Ascending aorta (tissue), 2 donors: ENCODE results near the gene TEKT2. TPM values are rescaled to one million over a fixed set of nuclear protein-coding genes. Genes with fewer than 3 reads are reported as not detected.

Experiments
- DNase-seq, 2 donors: peaks; one replicate each; pipeline ENCODE4 v3.0.0-alpha.2; 2019; ENCODE audit warnings: low spot score in 2 of 2
- H3K27ac ChIP-seq, 2 donors: fragments of 200-600 bp; sonication (generic); one replicate each; pipeline ENCODE4 v1.5.1; 2016 to 2017; ENCODE audit warnings: mild to moderate bottlenecking in 1 of 2
- H3K27me3 ChIP-seq: fragments of 200-600 bp; sonication (generic); one replicate; pipeline ENCODE4 v1.5.1; 2017
- H3K36me3 ChIP-seq, 2 donors: fragments of 200-600 bp; sonication (generic); one replicate each; pipeline ENCODE4 v1.5.1; 2016
- H3K4me1 ChIP-seq, 2 donors: fragments of 200-600 bp; sonication (generic); one replicate each; pipeline ENCODE4 v1.5.1; 2016 to 2017; ENCODE audit warnings: mild to moderate bottlenecking in 1 of 2
- H3K4me3 ChIP-seq, 2 donors: fragments of 200-600 bp; sonication (generic); one replicate each; pipeline ENCODE4 v1.5.1; 2016 to 2017; ENCODE audit warnings: mild to moderate bottlenecking in 1 of 2
- H3K9me3 ChIP-seq, 2 donors: fragments of 200-600 bp; sonication (generic); one replicate each; pipeline ENCODE4 v1.5.1; 2016
- CTCF ChIP-seq, 3 experiments: fragments of 200-600 bp in 2 of 3; fragments of 450-650 bp in 1 of 3; sonication (generic) in 2 of 3; IDR thresholded peaks; one replicate each; pipeline ENCODE4 v1.5.1; 2016 to 2019; ENCODE audit warnings: antibody characterized with exemption in 3 of 3, mild to moderate bottlenecking in 1 of 3, moderate library complexity in 1 of 3
- intact Hi-C: fragments of 100-400 bp; cut with DNase I; formaldehyde crosslinking; loops from one replicate; pipeline ENCODE4 v1.15.1; 2023
- total RNA-seq: library from RNA; depleted of rRNA; stranded (reverse); fragments of >200 nt; gene quantifications from one replicate; pipeline ENCODE4 v1.1.0, GENCODE V29; 2016

TEKT2 gene
- total RNA-seq, 1 donor from 2014 or later, result not detected

DNA sequence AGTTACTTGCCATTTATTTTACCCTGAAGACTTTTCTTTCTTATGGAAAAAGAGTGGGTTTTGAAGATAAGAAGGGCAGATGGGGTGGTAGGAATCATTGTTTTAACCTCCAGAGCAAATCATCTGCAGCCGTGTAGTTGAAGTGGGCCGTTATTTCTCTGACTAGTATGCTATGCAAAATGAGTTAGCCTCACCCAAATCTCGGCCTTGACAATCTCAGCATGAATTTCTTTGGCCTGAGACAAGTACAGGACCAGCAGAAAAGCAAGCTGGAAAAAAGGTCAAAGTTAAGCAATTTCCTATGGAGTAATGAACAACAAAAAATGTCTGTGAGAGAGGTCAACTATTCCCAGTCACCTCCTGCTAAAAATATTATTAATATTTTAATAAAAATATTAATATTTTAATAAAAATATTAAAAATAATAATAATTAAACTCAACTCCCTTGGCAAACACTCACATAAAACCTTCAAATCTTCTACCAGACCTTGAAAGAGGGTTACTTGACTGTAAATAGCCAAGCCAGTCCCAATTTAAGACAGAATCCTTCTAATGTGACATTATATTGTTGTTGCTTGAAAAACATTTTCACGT is 6.8 kb upstream of the TEKT2 start:
- no peaks in the 10 kb centered on the region for H3K27me3 ChIP-seq
- H3K27ac ChIP-seq, result no peak overlapping the region
- no peaks in the 10 kb centered on the region for H3K4me1 ChIP-seq
- DNase-seq, result no peak
- no peaks in the 10 kb centered on the region for H3K36me3 ChIP-seq
- no peak overlapping the region for H3K4me3 ChIP-seq
- no peak for TF ChIP-seq CTCF (IDR thresholded peaks at IDR 0.05)
- no peaks in the 10 kb centered on the region for H3K9me3 ChIP-seq
- intact Hi-C loops, result no loop called here

- intact Hi-C loops, result loop anchor here (10.0 kb wide), 2 partner anchors 145 to 1615 kb away; partner anchors contain the start of genes AGO3 and CDCA8
- TF ChIP-seq CTCF (IDR thresholded peaks at IDR 0.05), result no peak
- DNase-seq, result no peak
- H3K4me3 ChIP-seq, result no peak overlapping the region
- no peaks in the 10 kb centered on the region for H3K36me3 ChIP-seq
- no peaks in the 10 kb centered on the region for H3K9me3 ChIP-seq
- no peaks in the 10 kb centered on the region for H3K27me3 ChIP-seq
- H3K27ac ChIP-seq, result no peak overlapping the region
- H3K4me1 ChIP-seq, result peaks cover 2 to 5% of the 10 kb centered on the region in 2 donors
These were observed 3.7 kb upstream of the TEKT2 start for GRCh38 chr1:36080236-36080635.

- no peak overlapping the region for H3K27ac ChIP-seq
- peaks cover 2 to 5% of the 10 kb centered on the region in 2 donors for H3K4me1 ChIP-seq
- TF ChIP-seq CTCF (IDR thresholded peaks at IDR 0.05), result no peak
These were observed 3.1 kb upstream of the TEKT2 start for GRCh38 chr1:36080801-36081200.

DNA sequence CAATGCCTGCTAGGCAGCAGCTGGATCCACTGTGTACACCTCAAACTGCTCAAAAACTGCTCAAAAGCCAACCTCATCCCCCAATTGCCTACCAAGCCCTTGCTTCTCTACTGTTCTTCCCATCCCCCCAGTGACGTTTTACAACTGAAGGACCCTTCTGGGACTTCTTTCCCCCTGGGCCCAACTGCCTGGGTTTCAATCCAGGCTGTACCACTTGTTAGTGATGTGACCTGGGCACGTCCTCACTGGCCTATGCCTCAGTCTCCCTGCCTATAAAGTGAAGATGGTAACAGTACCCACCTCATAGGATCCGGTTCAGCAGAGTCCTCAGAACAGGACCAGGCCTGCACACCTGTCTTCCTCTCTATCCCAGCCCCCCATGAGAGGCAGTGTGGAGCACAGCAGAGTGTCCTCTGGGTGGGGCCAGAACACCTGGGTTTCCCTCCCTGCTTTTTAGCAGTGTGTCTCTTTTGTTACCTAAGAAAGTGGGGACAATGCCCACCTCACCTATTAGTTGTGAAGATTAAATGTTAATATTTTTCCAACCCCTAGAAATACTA is 1.9 kb upstream of the TEKT2 start:
- Histone ChIP-seq H3K4me1 (peaks cover 2 to 5% of the 10 kb centered on the region in 2 donors), H3K27me3 (no peaks in the 10 kb centered on the region), H3K27ac (no peak overlapping the region), H3K36me3 (no peaks in the 10 kb centered on the region), H3K9me3 (no peaks in the 10 kb centered on the region), H3K4me3 (no peak overlapping the region)
- TF ChIP-seq CTCF (IDR thresholded peaks at IDR 0.05), result no peak
- intact Hi-C loops, result loop anchor here (10.0 kb wide), 2 partner anchors 147 to 1613 kb away; partner anchors contain the start of genes AGO3 and CDCA8
- no peak for DNase-seq

More at GRCh38 chr1:36080801-36081200, 3.1 kb upstream of the TEKT2 start:
- intact Hi-C loops, result loop anchor here (10.0 kb wide), 2 partner anchors 146 to 1614 kb away; partner anchors contain the start of genes AGO3 and CDCA8
- Histone ChIP-seq H3K27me3 (no peaks in the 10 kb centered on the region), H3K36me3 (no peaks in the 10 kb centered on the region), H3K9me3 (no peaks in the 10 kb centered on the region), H3K4me3 (no peak overlapping the region)
- DNase-seq, result no peak

DNA sequence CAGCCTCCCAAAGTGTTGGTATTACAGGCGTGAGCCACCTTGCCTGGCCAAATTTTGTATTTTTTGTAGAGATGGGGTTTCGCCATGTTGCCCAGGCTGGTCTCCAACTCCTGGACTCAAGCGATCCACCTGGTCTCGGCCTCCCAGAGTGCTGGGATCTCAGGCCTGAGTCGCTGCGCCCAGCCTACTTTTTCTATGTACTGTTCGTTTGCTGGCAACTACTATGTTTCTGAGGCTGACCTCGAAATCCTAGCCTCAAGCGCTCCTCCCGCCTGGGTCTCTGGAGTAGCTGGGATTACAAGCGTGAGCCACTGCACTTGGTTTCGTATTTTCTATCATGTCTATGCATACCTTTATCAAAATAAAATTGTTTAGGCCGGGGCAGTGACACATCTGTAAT is 675 bp upstream of the TEKT2 start:
- Histone ChIP-seq H3K9me3 (no peaks in the 10 kb centered on the region), H3K36me3 (no peaks in the 10 kb centered on the region), H3K4me1 (peaks cover 5% of the 10 kb centered on the region in 2 donors), H3K4me3 (no peak overlapping the region), H3K27ac (no peak overlapping the region), H3K27me3 (no peaks in the 10 kb centered on the region)
- no peak for DNase-seq
- no peak for TF ChIP-seq CTCF (IDR thresholded peaks at IDR 0.05)
- intact Hi-C loops, result loop anchor here (10.0 kb wide), 2 partner anchors 148 to 1612 kb away; partner anchors contain the start of genes AGO3 and CDCA8
